Dedifferentiated amniotic fluid mesenchymal stem cell (primary cell): ENCODE measurements around the gene KMT2E.

Experiments used
- DNase-seq: peaks from one replicate; pipeline ENCODE4 v3.0.0-alpha.2; 2016; ENCODE audit errors: extremely low spot score

Gene KMT2E

DNA sequence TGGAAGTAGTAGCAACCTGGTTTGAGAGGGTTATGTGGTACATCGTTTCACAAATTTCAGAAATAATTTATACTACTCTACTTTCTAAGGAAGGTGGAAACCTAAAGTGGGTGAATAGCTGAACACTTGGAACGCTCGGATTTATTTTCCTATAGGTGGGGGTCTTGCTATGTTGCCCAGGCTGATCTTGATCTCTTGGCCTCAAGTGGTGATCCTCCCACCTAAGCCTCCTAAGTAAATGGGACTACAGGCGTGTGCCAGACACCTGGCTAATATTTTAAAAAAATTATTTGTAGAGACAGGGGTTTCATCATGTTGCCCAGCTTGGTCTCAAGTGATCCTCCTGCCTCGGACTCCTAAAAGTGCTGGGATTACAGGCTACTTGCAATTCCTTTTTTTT is 6.7 kb upstream of the KMT2E start:
- no peak for DNase-seq

DNA sequence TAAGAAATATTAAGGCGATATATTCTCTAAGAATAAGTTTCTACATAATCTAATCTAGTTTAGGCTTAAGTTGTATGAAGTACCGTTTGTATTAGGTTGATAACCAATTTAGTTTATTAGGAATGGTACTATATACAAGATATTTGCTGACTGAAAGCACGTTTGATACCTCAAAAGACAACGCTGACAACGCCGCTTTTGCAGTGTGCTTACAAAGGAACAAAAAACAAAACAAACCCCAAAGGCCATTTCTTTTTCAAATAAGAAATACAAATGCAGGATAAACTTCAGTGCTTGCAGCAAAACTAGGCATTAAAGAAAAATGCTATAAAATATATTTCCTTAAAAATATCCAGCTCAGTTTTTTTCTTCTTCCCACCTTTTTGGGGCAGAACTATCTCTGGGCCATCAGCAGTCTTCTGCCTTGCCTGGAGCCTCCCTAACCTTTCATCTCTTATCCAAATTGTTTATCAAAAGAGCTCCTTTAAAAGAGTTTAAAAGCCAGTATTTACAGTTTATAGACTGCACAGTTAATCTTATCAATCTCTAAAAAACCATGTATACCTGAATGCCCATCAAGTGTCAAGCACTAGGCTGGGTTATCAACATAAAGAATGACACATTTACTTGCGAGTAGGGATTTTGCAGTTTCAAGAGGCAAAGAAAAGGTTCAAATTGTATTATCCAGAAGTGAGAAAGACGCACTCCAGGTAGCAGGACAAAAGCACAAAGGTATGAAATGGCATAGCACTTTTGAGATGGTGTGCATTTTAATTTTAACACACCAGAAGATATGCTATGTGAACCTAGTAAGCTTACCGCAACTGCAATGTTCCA is 4.1 kb upstream of the KMT2E start:
- no peak for DNase-seq

DNA sequence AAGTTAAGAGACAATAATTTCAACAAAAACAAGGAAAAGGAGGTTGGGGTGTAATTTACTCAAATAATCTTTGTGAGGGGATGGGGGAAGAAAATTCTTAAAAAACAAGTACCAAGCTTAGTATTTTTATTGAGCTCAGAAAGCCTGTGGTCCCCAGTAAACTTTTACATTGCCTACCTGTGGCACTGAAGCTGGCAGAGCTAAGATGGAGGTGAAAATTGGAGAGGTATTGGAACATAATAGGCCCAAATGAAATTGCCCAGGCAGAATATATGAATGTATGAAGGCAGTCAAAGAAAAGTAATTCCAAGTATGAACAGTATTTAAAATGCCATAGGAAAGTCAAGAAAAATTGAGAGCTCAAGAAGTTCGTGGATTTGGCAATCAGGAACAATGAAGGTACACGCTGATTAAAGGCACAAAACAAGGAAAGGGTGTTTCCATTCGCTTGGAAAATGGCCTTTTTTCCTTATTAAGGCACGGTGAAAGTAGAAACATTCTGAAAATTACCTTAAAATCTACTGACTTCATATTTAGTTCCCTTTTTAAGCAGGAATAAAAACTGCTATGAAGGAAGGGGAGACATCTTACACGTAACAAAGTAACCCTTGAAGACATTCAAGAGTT is 3.4 kb upstream of the KMT2E start:
- no peak for DNase-seq

DNA sequence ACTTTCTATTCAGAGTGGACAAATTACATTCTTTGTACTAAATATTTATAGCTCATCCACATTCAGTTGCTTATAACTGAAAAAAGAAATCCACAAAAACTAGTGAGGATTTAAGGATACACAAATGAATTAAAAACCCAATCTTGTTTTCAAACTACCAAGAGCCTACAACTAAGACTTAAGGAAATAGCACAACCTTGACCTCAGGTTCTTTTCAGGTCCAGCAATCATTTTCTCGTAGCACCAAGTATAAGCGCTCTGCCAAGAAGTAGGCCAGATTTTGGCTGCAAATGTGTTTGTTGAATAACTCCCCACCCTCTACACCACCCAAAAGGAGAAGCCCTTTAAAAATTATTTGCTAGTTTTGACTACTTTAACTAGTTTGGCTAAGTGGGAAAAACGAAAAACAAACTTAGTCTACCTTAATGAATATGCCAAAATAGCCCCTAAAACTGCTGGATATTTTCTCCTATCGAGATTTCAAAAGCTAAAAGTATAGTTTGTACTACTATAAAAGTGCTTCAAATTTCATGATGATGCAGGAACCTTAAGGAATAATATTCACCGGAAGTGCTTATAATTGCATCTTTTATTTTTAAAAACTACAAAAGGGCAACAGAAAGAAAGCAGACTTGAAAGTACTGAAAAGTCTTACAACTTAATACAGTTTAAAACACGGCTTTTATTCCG is 2.7 kb upstream of the KMT2E start:
- no peak for DNase-seq

DNA sequence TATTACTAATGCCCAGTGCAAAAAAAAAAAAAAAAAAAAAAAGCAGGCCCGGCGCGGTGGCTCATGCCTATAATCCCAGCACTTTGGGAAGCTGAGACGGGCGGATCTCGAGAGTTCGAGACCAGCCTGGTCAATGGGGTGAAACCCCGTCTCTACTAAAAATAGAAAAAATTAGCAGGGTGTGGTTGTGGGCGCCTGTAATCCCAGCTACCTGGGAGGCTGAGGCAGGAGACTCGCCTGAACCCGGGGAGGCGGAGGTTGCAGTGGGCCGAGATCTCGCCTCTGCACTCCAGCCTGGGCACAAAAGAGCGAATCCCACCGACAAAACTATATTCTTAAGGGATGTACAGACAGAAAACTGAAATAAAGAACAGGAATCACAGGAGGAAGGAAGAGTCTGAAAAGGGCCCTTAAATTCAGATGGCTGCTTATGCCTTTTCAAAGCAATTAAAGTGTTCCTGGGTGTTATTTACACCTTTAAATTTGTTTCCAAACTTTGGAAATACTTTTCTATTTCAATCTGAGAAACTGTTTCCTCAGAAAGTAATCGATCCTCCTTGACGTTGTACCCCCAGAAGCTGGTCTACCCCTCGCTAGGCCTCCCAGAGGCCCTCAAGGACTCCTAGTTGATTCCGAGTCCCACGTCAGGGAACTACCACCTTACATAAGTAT is 2.0 kb upstream of the KMT2E start:
- no peak for DNase-seq

DNA sequence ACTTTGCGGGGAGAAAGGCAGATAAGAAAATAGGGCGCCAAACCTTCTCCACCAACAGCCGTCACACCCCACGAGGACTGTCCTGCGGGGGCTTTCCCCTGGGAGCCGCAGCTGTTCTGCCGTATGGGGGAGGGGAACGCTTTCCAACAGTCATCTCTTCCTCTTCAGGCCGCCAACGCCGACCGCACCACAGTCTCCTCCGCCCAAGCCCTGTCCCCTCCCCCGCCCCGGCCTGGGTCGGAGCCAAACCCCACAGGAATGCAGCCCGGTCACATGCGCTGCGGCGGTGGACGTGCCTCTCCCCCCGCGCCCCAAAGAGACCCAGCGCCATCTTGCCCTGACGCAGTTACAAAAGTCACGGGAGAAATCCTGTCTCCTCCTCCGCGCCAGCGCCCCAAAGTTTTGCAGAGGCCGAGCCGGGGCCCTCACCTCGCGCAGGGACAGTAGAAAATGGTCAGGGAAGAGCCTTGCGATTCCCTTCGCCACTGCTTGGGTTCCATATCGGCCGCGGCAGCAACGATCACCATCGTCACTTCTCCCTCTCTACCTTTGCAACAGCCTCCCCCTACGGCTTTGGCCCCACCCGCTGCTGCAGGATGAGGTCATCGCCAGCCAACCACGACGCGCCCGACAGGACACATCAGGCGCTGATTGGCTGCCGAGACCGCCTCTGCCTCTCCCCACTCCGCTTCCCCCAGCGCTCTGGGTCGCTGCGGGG is 1.3 kb upstream of the KMT2E start:
- DNase-seq: peak; percentile 98

DNA sequence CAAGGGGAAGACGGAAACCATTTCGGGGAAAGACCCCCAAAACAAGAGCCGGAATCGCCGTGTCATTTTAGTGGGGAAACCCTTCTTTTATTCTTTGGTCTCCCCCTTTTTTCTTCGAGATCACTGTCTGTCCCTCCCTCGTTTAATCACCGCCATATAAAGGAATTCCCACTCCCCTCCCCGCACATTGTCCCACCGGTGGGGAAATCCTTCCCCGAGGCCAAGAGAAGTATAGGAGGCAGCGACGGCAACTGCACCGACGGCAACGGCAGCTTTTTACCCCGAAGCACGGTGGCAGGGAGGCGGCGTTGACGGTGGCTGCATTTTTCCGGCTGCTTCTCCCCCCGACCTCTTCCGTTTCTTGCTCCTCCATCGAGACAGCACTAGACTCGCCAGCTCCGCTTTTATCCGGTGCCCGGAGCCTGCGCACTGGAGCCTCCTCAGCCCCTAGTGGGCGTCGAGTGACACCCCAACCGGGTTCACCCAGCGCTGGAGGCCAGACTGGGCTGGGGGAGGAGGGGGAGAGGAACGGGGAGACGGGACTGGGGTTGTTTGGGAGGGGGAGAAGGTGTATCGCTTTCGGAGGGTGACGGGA is 687 bp upstream of the KMT2E start:
- peak; percentile 94 for DNase-seq

DNA sequence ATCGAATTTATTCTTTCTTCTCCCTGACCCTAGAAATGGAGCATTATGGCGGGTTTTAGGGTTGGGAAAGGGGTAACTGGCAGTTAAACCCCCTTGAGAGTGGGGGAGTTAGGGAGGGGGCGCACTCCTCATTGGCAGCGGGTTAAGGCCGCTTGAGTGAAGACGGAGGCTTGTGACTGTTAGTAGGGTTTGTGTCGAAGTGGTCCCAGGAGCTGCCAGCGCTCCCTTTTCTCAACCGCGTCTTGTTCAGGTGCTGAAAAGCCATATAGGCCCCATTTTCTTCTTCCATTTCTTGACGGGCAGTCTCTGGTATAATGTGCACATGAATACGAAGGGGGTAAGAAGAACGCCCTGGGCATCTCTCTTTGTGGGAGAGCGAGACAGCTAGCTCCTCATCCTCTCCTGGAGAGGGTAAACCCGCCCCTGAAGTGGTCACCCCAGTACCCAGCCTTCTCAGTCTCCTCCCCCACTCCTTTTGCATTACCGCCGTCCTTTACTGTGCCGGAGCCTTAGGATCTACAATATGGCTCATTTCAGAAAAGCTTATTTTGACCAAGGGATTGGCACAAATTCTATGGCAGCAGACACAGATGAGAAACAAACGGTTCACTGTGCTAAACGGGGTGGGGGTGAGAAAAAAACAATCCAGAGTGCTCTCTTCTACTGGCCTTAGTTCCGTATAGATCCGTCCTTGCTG is 836 bp downstream of the KMT2E start:
- no peak for DNase-seq

DNA sequence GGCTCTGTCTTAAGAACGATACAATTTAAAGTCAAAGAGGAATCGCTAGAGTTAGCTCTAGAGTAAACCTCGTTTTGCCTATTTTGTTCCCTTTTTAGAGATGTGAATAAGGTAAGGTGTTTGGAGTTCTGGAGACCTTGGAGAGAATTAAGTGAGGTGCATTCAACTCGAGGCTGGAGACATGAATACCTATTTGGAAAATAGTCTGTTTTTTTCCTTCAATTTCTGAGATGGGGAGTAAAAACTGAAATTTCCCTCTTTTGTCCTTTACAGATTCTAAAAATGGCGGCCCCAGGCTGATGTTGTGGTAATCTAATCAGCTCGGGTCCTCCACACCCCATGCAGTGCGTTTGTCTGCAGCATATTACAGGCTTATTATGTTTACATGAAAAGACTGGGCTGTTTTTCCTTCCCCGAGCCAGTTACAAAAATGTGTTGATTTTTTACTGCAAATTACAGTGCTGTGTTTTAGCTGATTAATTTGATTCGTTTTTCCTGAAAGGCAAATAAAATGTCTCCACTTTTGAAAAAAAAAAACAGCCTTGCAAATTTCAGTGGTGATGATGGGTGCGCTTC is 1.5 kb downstream of the KMT2E start:
- no peak for DNase-seq

DNA sequence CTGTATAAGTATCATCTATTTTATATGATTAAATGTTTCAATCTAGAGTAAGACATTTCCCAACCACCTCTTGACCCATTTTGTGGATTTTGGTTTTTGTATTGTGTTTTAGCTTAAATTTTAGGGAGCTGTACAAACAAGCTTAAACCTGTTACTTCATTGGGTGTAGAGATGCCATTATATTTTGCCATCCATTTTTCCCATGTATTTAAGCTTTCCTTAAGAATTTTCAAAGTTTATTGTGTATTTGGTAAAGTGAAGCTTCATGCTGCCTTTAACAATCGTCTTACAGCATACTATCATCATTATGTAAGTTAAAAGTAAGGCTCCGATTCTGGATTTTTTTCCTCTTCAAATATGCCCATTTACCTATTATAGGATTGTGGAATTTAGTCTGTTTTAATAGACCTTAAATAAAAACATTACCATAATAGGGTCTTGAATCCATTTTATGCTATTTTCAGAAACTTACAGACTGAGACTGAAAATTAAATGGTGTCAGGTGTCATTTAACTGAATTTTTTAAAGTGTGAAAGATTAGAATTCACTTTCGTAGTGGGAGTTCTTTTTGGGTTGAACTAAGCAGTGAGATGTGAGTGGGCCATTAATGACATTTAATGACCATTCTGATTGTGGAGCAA is 2.2 kb downstream of the KMT2E start:
- no peak for DNase-seq

DNA sequence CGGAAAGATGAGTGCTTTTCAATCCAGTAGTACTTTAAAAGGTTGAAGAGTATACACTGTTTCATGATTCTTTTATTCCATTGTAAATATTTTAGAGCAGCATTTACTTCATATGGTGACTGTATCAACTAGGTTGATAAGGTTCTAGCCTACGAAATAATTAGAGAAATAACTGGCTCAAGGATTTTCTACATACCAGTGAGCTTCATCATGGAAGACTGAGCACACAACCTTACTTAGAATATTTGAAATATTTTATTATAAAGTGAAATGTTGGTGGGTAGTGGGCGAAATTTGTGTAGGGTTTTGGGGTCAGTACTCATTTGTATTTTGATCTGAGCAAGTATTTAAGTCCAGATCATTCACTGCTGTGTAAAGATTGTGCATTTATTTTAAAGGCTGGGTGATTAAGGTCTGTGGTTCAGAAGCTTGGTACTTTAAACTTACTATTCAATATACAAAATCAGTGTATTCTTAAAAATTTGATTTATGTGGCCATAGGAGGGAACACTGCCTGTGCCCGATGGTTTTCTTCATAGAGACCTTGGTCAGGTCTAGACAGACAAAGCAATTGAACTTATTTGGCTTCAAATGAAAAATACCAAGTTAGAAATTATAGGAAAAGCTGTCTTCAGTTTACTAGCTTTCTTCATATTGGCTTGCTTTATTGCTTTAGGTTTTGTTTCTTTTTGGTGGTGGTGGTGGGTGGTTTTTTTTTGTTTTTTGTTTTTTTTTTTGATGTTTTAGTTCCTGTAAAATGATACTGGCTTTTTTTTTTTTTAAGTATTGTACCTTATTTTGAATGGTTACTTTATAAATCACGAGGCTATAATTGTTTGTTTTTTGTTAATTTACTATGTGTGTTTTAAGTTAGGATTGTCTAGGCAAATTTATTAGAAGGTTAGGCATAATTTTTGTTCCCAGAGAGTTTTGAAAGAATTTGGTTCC is 3.0 kb downstream of the KMT2E start:
- DNase-seq: peak; percentile 29

DNA sequence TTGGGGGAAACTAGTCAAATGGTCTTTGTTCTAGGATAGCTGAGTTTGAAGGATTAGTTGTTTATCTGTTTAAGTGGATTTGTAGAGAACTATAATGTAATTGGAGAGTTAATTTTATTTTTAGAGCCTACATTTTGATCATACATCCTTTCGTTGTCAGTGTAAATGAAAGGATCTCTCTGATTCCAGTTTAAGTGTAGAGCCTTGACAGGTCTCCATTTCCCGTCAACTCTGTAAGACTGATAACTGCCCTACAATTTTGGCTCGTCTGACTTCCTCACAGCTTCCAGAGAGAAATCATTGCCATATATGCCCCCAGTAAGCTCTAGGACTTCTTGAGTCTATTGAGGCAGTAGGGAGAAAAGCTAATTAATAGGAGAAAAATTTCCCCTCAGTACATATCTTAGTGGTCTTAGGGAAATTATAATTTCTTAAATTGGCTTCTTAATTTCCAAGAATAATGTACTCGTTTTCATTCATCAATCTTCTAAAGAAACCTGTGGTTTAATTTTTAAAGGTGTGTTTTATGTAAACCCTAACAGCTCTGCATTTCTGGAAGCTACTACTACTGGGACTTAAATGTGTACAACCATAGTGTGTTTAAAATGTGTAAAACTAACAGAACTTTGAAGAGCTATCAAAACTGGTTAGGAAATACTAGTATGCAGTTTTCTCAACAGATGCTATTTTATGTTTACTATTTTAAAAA is 3.8 kb downstream of the KMT2E start:
- no peak for DNase-seq

DNA sequence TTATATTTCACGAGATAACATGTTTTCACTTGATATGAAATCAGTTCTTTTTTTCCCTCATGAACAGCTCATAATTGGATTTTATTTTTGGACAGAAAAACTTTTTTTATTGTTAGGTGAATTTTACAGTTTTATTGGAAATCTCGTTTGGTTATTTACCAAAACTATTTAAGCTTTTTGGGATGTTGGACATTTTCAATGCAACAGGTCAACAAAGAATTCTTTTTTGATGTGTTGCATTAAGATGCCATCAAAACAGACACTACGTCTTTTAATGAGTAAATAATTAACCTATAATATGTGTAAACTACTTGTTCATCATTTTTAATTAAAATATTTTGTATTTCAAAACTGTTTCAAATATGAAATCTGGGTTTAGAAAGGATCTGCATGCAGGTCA is 5.3 kb downstream of the KMT2E start:
- DNase-seq: no peak

DNA sequence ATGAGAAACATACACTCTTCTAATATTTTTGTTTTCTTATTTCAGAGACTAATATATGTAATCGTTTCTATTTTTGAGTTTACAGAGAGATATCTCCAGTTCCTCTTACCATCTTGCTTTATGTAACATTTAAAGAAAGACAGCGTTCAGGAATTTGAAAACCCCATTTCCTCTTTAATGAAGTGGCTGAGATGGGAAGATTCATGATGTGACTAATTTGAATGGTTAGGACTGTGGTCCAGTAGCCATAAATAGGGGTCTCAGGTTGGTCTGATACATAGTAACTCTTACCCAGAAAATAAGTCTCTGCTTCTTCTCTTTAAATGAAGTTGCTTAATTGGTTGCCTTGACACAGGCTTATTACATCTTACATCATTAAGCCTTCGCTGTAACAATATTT is 6.9 kb downstream of the KMT2E start:
- no peak for DNase-seq

DNA sequence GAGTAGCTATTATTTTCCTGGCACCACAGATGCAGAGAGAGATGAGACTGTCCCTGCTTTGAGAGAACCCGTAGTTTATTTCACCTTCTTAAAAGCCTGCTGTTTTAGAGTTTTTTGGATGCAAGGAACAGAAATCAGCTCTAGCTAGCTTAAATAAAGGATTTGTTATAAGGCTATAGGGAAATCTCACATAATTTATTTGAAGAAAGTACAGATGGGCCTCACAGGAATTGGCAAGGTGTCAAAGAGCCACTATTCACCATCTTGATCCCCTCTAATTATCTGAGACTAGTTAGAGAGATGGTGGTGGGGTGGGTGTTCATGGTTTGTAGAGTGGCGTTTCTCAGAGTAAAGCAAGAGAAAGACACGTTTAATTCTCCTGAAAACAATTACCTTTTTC is 7.3 kb downstream of the KMT2E start:
- no peak for DNase-seq

DNA sequence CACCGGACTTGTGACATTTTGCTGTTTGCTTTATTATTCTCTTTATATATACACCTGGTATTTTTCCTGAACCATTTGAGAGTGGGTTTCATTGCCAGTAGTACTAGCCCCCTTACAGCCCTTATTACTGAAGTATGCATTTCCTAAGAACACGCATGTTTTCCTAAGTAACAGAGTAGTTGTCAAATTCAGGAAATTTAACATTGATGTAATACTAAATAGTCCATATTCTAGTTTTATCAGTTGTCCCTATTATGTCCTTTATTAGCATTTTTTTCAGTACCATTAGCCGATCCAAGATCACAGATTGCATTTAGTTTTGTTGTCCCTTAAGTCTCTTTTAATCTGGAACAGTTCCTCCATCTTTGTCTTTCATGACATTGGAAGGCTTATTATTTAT is 8.0 kb downstream of the KMT2E start:
- no peak for DNase-seq

DNA sequence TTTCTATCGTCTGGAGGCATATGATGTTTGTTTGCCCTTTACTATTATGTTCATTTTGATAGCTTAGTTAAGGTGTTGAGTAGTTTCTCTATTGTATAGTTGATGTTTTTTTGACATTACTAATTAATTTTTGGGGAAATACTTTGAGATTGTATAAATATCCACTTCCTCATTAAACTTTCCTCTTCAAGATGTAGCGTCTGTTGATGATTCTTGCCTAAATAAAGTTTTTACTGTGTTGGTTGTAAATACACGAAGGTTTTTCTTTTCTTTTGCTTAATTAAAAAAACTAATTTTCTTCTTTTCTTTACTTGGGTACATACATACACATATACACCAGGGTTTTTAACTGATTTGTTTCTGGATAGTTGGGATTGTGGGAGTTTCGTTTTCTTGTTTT is 8.5 kb downstream of the KMT2E start:
- DNase-seq: no peak

DNA sequence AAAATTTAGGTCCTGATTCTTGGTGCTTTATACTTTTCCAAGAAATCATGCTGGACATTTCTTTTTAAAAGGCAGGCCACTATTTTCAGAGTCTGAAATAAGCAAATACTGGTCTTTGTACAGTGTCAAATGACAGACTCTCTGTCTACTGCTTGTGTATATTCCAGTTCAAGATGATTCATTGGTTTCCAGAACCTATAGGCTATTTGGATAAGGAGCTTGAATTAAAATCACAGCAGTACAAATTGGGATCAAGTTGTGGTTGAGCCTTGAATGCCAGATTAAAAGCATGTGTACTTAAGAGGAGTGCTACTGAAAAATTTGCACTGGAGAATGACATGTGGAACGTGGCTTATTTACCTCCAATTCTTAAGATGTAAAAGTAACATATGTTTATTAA is 10.7 kb downstream of the KMT2E start:
- DNase-seq: peak; percentile 39
